PC-3 (cell line): Measurements from ENCODE around the gene SETD1A. TPM values are rescaled to one million over a fixed set of nuclear protein-coding genes. Genes with fewer than 3 reads are reported as not detected.

Experiments
- ATAC-seq: fragments of 200-7000 bp; cut with Tn5 transposase; 2 replicates; pipeline ENCODE4 v1.9.1; 2020; ENCODE audit warnings: mild to moderate bottlenecking, moderate library complexity
- BruUV-seq: library from RNA; stranded (reverse); fragments of 400-500 nt; replicated peaks from 2 replicates; lab custom pipeline; 2021; lab: Mats Ljungman, UMichigan
- CTCF ChIA-PET: fragments of 300-600 bp; sonication (Branson Sonifier 250); formaldehyde crosslinking; loops from one replicate; lab custom pipeline; 2022; ENCODE audit warnings: antibody characterized with exemption; lab: Charles Lee
- POLR2A ChIA-PET: fragments of 300-600 bp; sonication (Branson Sonifier 250); formaldehyde crosslinking; loops from one replicate; lab custom pipeline; 2022; ENCODE audit warnings: antibody characterized with exemption; ENCODE audit not compliant: unreplicated experiment; lab: Charles Lee
- DNase-seq: peaks from one replicate; pipeline ENCODE4 v3.0.0-alpha.2; 2015
- H2AFZ ChIP-seq: fragments of 300-600 bp; sonication (generic); 2 replicates; pipeline ENCODE4 v1.6.0; 2016; ENCODE audit warnings: antibody characterized with exemption, low read length
- H3F3A ChIP-seq: fragments of 300-600 bp; sonication (generic); one replicate; pipeline ENCODE4 v1.6.0; 2017; ENCODE audit warnings: antibody characterized with exemption, low read length, control low read depth, mild to moderate bottlenecking; ENCODE audit not compliant: unreplicated experiment
- H3K27ac ChIP-seq: fragments of 300-600 bp; sonication (generic); 2 replicates; pipeline ENCODE4 v1.5.1; 2016; ENCODE audit warnings: mild to moderate bottlenecking, low read length
- H3K27me3 ChIP-seq: fragments of 300-600 bp; sonication (generic); 2 replicates; pipeline ENCODE4 v1.6.1; 2016; ENCODE audit warnings: low read length, mixed read lengths
- H3K36me3 ChIP-seq: fragments of 300-600 bp; sonication (generic); 2 replicates; pipeline ENCODE4 v1.6.1; 2016; ENCODE audit warnings: low read depth, mixed run types, low read length, mixed read lengths
- H3K4me1 ChIP-seq: fragments of 300-600 bp; sonication (generic); 2 replicates; pipeline ENCODE4 v1.5.1; 2016; ENCODE audit warnings: low read length; ENCODE audit not compliant: insufficient read depth
- H3K4me2 ChIP-seq: fragments of 300-600 bp; sonication (generic); 2 replicates; pipeline ENCODE4 v1.6.0; 2016; ENCODE audit warnings: low read length
- H3K4me3 ChIP-seq: fragments of 300-600 bp; sonication (generic); 2 replicates; pipeline ENCODE4 v1.5.1; 2016; ENCODE audit warnings: mild to moderate bottlenecking, low read length, mixed read lengths
- H3K79me2 ChIP-seq: fragments of 300-600 bp; sonication (generic); 2 replicates; pipeline ENCODE4 v1.6.1; 2017; ENCODE audit warnings: low read length, mixed read lengths
- H3K9ac ChIP-seq: fragments of 300-600 bp; sonication (generic); 2 replicates; pipeline ENCODE4 v1.6.0; 2016; ENCODE audit warnings: mild to moderate bottlenecking, low read length
- H3K9me2 ChIP-seq: fragments of 300-600 bp; sonication (generic); replicated peaks from 2 replicates; pipeline ENCODE4 v1.6.1; 2016; ENCODE audit warnings: mixed run types, low read length, mixed read lengths
- H3K9me3 ChIP-seq: fragments of 300-600 bp; sonication (generic); 2 replicates; pipeline ENCODE4 v1.6.1; 2016; ENCODE audit warnings: low read length, mixed read lengths
- H4K20me1 ChIP-seq: fragments of 300-600 bp; sonication (generic); 2 replicates; pipeline ENCODE4 v1.6.1; 2016; ENCODE audit warnings: low read length, mixed read lengths
- CTCF ChIP-seq: fragments of 300-600 bp; sonication (generic); conservative IDR thresholded peaks from 2 replicates; pipeline ENCODE4 v1.5.1; 2017; ENCODE audit warnings: antibody characterized with exemption, low read depth, mild to moderate bottlenecking, low read length
- EZH2 ChIP-seq: fragments of 300-600 bp; sonication (generic); IDR thresholded peaks from one replicate; pipeline ENCODE4 v1.6.1; 2017; ENCODE audit warnings: antibody characterized with exemption, mild to moderate bottlenecking, low read length; ENCODE audit not compliant: unreplicated experiment
- EZH2phosphoT487 ChIP-seq: fragments of 300-600 bp; sonication (generic); IDR thresholded peaks from 2 replicates; pipeline ENCODE4 v1.6.1; 2018; ENCODE audit warnings: mild to moderate bottlenecking, antibody characterized with exemption, low read length, borderline replicate concordance
- intact Hi-C: fragments of 100-400 bp; cut with micrococcal nuclease; formaldehyde crosslinking; loops from 2 replicates; pipeline ENCODE4 v1.9.0; 2023
- total RNA-seq: library from RNA; depleted of rRNA; stranded (reverse); fragments of >200 nt; gene quantifications from 2 replicates; pipeline ENCODE4 v1.2.3, GENCODE V29; 2014

SETD1A gene
- total RNA-seq, 1 experiment from 2014 or later = 7.9 TPM

GRCh38 chr16:30998852-30999761 is 41.6 kb downstream of the SETD1A start:
- Histone ChIP-seq H3K9me2 (no peaks in the 10 kb centered on the region), H3K4me1 (peaks cover 31% of the 10 kb centered on the region), H3K4me3 (no peak overlapping the region), H3K27me3 (no peaks in the 10 kb centered on the region), H3F3A (no peaks in the 10 kb centered on the region), H3K9me3 (no peaks in the 10 kb centered on the region), H3K79me2 (no peaks in the 10 kb centered on the region), H2AFZ (no peak overlapping the region), H3K4me2 (peak overlapping the region; percentile 100), H3K27ac (peak overlapping the region; percentile 86), H3K36me3 (no peaks in the 10 kb centered on the region), H4K20me1 (no peaks in the 10 kb centered on the region), H3K9ac (no peak overlapping the region)
- no peak for ATAC-seq
- CTCF ChIA-PET = no interaction called here
- POLR2A ChIA-PET = no interaction called here
- no peak for DNase-seq
- no TSS peak for BruUV-seq
- intact Hi-C loops = loop anchor here (5.0 kb wide), 2 partner anchors 33 to 73 kb away; partner anchors contain the start of genes STX4, ZNF646 and ZNF668
- no peak for TF ChIP-seq EZH2phosphoT487
- no peak for TF ChIP-seq EZH2
- no peak for TF ChIP-seq CTCF

- no peak overlapping the region for H3K4me3 ChIP-seq
- no peaks in the 10 kb centered on the region for H3K36me3 ChIP-seq
- H3K27ac ChIP-seq = no peak overlapping the region
- H3K79me2 ChIP-seq = no peaks in the 10 kb centered on the region
- no peaks in the 10 kb centered on the region for H3K9me3 ChIP-seq
- ATAC-seq (no peak), DNase-seq (no peak)
- TF ChIP-seq EZH2phosphoT487 = no peak
- TF ChIP-seq CTCF = no peak
- no peak for TF ChIP-seq EZH2
- POLR2A ChIA-PET = no interaction called here
- no TSS peak for BruUV-seq
- H2AFZ ChIP-seq = no peak overlapping the region
- CTCF ChIA-PET = no interaction called here
- intact Hi-C loops = no loop called here
- no peak overlapping the region for H3K9ac ChIP-seq
- peaks cover 31% of the 10 kb centered on the region for H3K4me1 ChIP-seq
- H3K9me2 ChIP-seq = no peaks in the 10 kb centered on the region
- no peaks in the 10 kb centered on the region for H4K20me1 ChIP-seq
- no peaks in the 10 kb centered on the region for H3K27me3 ChIP-seq
- H3F3A ChIP-seq = no peaks in the 10 kb centered on the region
- no peak overlapping the region for H3K4me2 ChIP-seq
Observed at GRCh38 chr16:31000671-31001382, 43.3 kb downstream of the SETD1A start.
